GM18499 (cell line): Measurements from ENCODE around the gene JRKL.
"Not testable (repeated sequence)": the region's sequence is repeated elsewhere in the genome, so short reads cannot be mapped to it uniquely, and the experiment has no call there.

Experiments
- ATAC-seq: cut with Tn5 transposase; IDR thresholded peaks from one replicate; pipeline ENCODE4 v1.9.1; 2021; ENCODE audit warnings: moderate number of reproducible peaks; ENCODE audit not compliant: insufficient read depth, unreplicated experiment

JRKL gene

DNA sequence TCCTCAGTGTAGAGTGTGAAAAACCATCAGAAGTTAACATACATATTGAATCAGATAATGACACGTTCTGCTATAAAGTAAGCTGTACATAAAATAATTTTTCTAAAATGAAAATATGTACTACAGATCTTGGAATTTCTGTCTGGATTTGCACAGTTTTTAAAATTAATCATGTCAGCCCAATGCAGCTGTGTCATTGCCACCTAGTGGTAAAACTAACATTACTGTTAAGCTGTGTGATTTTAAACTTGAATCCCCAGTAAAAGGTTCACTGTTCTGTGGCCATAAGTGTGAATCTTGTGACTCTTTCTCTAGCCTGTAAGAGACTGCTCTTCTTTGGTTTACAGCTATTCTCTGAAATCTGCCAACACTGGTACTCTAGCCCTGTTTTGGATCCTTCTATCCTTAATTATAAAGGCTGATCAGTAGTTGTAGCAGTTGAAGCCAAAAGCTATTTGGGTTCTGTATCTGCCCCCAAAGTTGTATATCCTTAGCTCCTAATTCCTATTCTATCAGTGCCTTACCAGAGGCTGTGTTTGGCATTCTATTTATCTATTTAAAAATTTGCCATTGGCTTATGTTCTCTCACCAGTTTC is 4.0 kb downstream of the JRKL start:
- ATAC-seq, result no peak

DNA sequence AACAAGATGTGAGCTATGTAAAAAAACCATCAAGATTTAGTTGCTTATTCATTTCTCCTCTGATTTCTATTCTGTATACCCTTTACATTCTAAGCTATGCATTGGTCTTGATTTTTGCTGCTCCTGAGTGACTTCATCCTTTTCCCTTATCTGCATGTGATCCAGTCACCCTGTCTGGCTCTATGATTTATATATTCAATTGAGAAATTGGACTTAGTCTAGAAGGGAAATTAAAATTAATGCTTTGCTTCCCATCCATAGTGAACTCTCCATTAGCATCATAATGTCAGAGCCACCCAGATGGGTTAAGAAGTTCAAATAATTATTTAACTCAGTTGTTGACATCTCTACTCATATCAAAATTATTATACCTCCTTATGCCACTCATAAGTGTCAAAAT is 5.0 kb downstream of the JRKL start:
- no peak for ATAC-seq

DNA sequence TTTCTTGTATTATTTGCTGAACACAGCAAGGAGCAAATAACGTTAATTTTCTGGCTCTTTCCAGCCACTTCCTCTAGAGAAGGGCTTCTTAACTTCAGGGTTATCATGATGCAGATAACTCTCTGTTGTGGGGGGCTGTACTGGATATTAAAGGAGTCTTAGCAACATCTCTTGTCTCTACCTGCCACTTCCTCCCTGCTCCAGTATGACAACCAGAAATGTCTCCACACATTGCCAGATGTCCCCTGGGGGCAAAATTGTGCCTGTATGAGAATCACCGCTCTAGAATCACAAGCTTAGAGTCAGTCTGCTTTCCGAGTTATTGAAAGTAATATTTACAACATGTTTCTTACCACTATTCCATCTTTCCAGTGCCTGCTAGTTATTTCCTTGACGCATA is 6.8 kb downstream of the JRKL start:
- no peak for ATAC-seq

DNA sequence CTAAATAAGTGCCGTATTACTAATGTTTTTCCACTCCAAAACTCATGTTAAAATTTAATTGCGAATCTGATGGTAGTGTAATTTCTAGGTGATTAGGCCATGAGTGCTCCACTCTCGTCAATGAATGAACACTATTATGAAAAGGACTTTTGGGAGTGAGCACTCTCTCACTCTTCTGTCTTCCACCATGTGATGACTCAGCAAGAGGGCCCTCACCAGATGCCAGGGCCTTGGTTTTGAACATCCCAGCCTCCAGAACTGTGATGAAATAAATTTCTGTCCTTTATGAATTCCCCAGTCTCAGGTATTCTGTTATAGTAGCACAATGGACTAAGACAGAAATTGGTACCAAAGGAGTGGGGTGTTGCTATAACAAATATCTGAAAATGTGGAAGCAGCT is 8.1 kb downstream of the JRKL start:
- no peak for ATAC-seq

DNA sequence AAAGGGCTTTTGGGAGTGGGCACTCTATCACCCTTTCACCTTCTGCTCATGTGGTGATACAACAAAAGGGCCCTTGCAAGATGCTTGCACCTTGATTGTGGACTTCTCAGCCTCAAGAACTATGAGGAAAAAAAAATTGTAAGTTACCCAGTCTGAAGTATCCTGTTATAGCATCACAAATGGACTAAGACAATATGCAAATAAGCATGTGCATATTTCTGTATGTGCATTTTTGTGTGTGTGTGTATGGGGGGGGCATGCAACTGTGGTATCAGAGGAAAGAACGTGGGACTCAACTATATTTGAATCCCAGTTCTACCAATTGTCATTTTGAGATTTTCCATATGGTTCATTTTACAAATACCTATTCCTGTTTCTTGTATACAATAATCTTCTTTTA is 10.9 kb downstream of the JRKL start:
- ATAC-seq, result no peak

DNA sequence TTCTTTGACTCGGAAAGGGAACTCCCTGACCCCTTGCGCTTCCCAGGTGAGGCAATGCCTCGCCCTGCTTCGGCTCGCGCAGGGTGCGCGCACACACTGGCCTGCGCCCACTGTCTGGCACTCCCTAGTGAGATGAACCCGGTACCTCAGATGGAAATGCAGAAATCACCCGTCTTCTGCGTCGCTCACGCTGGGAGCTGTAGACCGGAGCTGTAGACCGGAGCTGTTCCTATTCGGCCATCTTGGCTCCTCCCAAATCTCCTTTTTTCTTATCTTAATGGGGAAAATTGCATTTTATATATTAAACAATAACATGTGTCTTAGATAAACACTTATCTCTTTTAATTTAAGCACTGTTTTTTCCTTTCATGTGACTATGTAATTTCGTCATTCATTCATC is 21.6 kb downstream of the JRKL start:
- ATAC-seq, result not testable (repeated sequence)

DNA sequence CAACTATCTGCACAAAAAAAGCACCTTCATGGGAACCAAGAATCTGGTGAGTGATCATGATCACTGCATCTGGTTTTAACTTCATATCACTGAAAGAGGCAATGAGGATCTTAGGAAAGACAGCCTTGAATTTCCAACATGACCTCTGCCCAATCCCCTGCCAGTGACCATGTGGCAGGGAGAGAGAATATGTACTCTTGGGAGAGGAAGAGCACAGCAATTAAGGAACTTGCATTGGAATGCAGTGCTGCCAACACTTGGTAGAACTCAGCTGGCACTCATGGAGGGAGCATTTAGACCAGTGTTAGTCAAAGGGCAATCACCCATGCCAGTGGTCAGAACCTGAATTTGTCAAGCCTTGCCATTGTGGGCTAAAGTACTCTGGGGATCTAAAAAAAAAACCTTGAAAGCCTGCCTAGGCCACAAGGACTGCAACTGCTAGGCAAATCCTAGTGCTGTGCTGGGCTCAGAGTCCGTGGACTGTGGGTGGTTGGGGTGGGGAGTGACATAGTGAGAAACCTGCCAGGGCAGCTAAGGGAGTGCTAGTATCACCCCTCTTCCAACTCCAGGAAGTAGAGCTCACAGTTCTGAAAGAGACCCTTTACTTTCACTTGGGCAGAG is 23.1 kb downstream of the JRKL start:
- ATAC-seq, result no peak

DNA sequence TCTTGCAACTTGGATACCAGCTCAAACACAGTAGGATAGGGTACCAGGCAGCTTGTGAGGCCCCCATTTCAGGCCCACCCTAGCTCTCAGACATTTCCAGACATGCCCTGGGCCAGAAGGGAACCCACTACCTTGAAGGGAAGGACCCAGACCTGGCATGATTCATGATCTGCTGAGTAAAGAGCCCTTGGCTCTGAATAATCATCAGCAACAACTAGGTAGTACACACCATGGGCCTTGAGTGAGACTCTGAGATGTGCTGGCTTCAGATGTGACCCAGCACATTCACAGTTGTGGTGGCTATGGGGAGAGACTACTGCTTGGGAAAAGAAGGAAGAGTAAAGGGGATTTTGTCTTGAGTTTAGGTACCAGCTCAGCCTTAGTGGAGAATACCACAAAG is 23.6 kb downstream of the JRKL start:
- no peak for ATAC-seq

DNA sequence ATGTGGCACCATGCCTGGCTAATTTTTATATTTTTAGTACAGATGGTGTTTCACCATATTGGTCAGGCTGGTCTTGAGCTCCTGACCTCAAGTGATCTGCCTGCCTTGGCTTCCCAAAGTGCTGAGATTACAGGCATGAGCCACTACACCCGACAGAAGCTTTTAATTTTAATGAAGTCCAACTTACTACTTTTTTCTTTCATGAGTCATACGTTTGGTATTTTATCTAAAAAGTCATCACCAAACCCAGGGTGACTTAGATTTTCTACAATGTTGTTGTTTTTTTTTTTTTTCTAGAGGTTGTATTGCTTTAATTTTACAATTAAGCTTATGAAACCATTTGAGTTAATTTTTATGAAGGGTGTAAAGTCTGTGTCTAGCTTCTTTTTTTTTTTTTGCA is 34.9 kb downstream of the JRKL start:
- no peak for ATAC-seq

DNA sequence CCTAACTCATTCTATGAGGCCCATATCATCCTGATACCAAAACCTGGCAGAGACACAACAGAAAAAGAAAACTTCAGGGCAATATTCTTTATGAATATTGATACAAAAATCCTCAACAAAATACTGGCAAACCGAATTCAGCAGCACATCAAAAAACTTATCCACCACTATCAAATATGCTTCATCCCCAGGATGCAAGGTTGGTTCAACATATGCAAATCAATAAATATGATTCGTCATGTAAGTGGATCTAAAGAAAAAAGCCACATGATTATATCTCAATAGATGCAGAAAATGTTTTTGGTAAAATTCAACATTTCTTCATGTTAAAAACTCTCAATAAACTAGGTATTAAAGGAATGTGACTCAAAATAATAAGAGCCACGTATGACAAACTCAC is 40.9 kb downstream of the JRKL start:
- no peak for ATAC-seq

DNA sequence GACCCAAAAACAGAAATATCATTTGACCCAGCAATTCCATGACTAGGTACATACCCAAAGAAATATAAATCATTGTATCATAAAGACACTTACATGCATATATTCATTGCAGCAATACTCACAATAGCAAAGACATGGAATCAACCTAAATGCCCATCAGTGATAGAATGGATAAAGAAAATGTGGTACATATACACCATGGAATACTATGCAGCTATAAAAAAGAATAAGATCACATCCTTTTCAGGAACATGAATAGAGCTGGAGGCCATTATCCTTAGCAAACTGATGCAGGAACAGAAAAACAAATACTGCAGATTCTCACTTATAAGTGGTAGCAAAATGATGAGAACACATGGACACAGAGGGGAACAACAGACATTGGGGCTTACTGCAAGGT is 42.8 kb downstream of the JRKL start:
- ATAC-seq, result not testable (repeated sequence)
